Stimulated activated CD8-positive, alpha-beta memory T cell treated with anti-CD3 and anti-CD28 coated beads, Interleukin-15, amount 100 ng/mL, for 1 hour (primary cell): ENCODE data around the gene TBC1D8.
"Not testable (repeated sequence)": the region's sequence is repeated elsewhere in the genome, so short reads cannot be mapped to it uniquely, and the experiment has no call there.

ENCODE experiments used
- DNase-seq: peaks from one replicate; pipeline ENCODE4 v3.0.0-alpha.2; 2020; ENCODE audit warnings: low read depth

TBC1D8 gene

GRCh38 chr2:101064125-101064502, 87.1 kb downstream of the TBC1D8 start:
- DNase-seq, result no peak

- no peak for DNase-seq
Observed at GRCh38 chr2:101063352-101064124, 87.6 kb downstream of the TBC1D8 start.

GRCh38 chr2:101058386-101058785, 92.8 kb downstream of the TBC1D8 start:
- no peak for DNase-seq

GRCh38 chr2:101057051-101057933, 93.9 kb downstream of the TBC1D8 start:
- DNase-seq, result no peak

GRCh38 chr2:101053117-101053516, 98.1 kb downstream of the TBC1D8 start:
- DNase-seq, result no peak

- DNase-seq, result no peak
Observed at GRCh38 chr2:101052147-101052546, 99.0 kb downstream of the TBC1D8 start.

- DNase-seq, result not testable (repeated sequence)
Observed at GRCh38 chr2:101050886-101051285, 100.3 kb downstream of the TBC1D8 start.

- no peak for DNase-seq
Observed at GRCh38 chr2:101048756-101049155, 102.4 kb downstream of the TBC1D8 start.

- DNase-seq, result no peak
Observed at GRCh38 chr2:101047774-101048173, 103.4 kb downstream of the TBC1D8 start.

- no peak for DNase-seq
Observed at GRCh38 chr2:101047075-101047766, 104.0 kb downstream of the TBC1D8 start.

GRCh38 chr2:101045330-101045729, 105.9 kb downstream of the TBC1D8 start:
- DNase-seq, result no peak

GRCh38 chr2:101041413-101041812, 109.8 kb downstream of the TBC1D8 start:
- DNase-seq, result no peak

- no peak for DNase-seq
Observed at GRCh38 chr2:101040761-101041160, 110.4 kb downstream of the TBC1D8 start.

GRCh38 chr2:101040072-101040471, 111.1 kb downstream of the TBC1D8 start:
- no peak for DNase-seq

- DNase-seq, result no peak
Observed at GRCh38 chr2:101038455-101039255, 112.5 kb downstream of the TBC1D8 start.

GRCh38 chr2:101037161-101037755, 113.9 kb downstream of the TBC1D8 start:
- no peak for DNase-seq

GRCh38 chr2:101036562-101036961, 114.6 kb downstream of the TBC1D8 start:
- DNase-seq, result no peak

GRCh38 chr2:101032084-101032776, 119.0 kb downstream of the TBC1D8 start:
- DNase-seq, result no peak

- DNase-seq, result no peak
Observed at GRCh38 chr2:101030866-101031554, 120.2 kb downstream of the TBC1D8 start.

- DNase-seq, result no peak
Observed at GRCh38 chr2:101027852-101028251, 123.3 kb downstream of the TBC1D8 start.
